Neural cell (in vitro differentiated cells): Measurements from ENCODE around the gene GAB2.

Experiments
- CTCF ChIP-seq: fragments of 450-650 bp; IDR thresholded peaks from 2 replicates; pipeline ENCODE4 v1.5.1; 2014; ENCODE audit warnings: antibody characterized with exemption, mild to moderate bottlenecking, moderate library complexity; ENCODE audit not compliant: poor library complexity, severe bottlenecking
- EP300 ChIP-seq: fragments of 450-650 bp; conservative IDR thresholded peaks from 2 replicates; pipeline ENCODE4 v1.6.1; 2014; ENCODE audit warnings: antibody characterized with exemption, mild to moderate bottlenecking, moderate library complexity; ENCODE audit not compliant: poor library complexity, severe bottlenecking
- EZH2 ChIP-seq: fragments of 200-600, 300-800 bp; shearing (Covaris generic), sonication (generic); IDR thresholded peaks from 2 replicates; pipeline ENCODE4 v1.6.1; 2014; ENCODE audit warnings: antibody characterized with exemption, low read length, borderline replicate concordance, mild to moderate bottlenecking; ENCODE audit not compliant: insufficient read depth, poor library complexity, severe bottlenecking
- MXI1 ChIP-seq: fragments of 450-650 bp; conservative IDR thresholded peaks from 2 replicates; pipeline ENCODE4 v1.6.1; 2014; ENCODE audit warnings: antibody characterized with exemption, mild to moderate bottlenecking; ENCODE audit not compliant: poor library complexity, severe bottlenecking
- RAD21 ChIP-seq: fragments of 450-650 bp; conservative IDR thresholded peaks from 2 replicates; pipeline ENCODE4 v1.6.1; 2014; ENCODE audit warnings: antibody characterized with exemption, mild to moderate bottlenecking, moderate library complexity
- REST ChIP-seq: IDR thresholded peaks from 2 replicates; pipeline ENCODE4 v1.6.1; 2012; ENCODE audit warnings: borderline replicate concordance

GRCh38 chr11:78201096-78201818 is 216.4 kb downstream of the GAB2 start:
- TF ChIP-seq CTCF (no peak), REST (no peak), RAD21 (no peak), MXI1 (no peak), EP300 (no peak), EZH2 (no peak)
